ENCODE data around the gene PDLIM5. TPM values are rescaled to one million over a fixed set of nuclear protein-coding genes. Genes with fewer than 3 reads are reported as not detected.

The PDLIM5 gene
- total and polyA plus RNA-seq, 2 of the 8 experiments (the other 6 are each of a cell fraction or from before 2014, with no cell fraction given) = 37.3 to 62.1 TPM

DNA sequence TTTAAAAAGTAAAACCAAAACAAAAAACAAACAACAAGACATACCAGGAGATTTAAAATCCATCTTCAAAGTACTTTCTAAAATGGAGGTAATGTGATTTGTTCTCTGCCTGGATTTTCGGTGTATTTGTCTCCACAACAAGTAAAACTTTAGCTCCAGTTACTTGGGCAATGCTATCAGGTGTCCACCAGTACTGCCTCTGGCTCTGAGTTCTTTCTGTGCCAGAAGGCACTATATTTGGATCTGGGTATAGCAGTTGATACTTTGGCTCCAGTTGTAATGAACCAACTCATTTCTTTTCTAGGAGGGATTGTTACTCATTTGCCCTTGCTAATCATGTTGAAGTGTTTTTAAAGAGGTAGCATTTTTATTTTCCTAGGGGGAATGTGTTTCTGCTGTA, 9.5 kb upstream of the PDLIM5 start (continued):
- TF ChIP-seq SRF (IDR thresholded peaks at IDR 0.05; ENCODE audit: low read depth, low read length) (no peak), TEAD4 (IDR thresholded peaks at IDR 0.05; ENCODE audit: low read depth, low read length) (no peak), CHD1 (IDR thresholded peaks at IDR 0.05; ENCODE audit: low read depth, low read length) (no peak), GTF2F1 (IDR thresholded peaks at IDR 0.05; ENCODE audit: borderline replicate concordance, low read depth, low read length) (no peak), GABPA (IDR thresholded peaks at IDR 0.05; ENCODE audit: borderline replicate concordance, insufficient read depth, low read length) (no peak), TCF12 (IDR thresholded peaks at IDR 0.05; ENCODE audit: low read depth, low read length) (no peak)

All from H1 (cell line).